Measurements from ENCODE around the gene FGF14. TPM values are rescaled to one million over a fixed set of nuclear protein-coding genes. Genes with fewer than 3 reads are reported as not detected.

The FGF14 gene
- total RNA-seq, 1 donor from 2014 or later: not detected

DNA sequence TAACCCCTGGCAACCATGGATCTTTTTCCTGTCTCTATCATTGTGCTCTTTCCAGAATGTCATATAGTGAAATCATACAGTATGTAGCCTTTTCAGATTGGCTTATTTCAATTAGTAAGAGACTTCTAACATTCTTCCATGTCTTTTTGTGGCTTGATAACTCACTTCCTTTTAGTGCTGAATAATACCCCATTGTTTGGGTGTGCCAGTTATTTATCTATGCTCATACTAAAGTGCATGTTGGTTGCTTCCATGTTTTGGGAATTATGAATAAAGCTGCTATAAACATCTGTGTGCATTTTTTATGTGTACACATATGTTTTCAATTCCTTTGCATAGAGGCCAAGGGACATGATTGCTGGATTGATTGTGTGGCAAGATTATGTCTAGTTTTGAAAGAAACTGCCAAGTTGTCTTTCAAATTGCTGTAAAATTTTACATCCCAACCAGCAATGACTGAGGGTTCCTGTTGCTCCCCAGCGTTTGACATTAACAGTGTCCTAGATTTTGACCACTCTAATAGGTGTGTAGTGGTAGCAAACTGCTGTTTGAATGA is 590.5 kb downstream of the FGF14 start:
- intact Hi-C loops (cut with DNase I): no loop called here
- H3K9me3 ChIP-seq: no peaks in the 10 kb centered on the region

DNA sequence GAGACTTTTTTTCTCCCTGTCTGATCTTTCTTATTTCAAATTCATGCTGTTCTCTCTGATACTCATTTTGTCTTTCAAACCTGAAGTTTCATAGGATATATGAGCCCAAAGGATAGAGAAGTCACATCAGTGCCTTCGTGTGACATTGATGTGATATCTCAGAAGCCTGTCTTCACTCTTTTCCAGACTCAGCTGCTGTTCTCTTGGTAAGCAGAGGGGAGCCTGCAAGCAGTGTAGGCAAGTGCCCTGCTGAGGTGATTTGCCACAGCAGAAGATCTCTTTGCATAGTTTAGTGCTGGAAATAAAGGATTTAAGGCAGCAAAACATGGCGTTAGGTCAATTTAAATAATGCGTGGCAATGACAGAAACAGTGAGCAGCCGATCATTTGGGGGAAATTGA is 602.7 kb downstream of the FGF14 start:
- Histone ChIP-seq H3K4me3 (no peak overlapping the region), H3K4me1 (no peaks in the 10 kb centered on the region), H3K27me3 (no peaks in the 10 kb centered on the region), H3K9me3 (no peaks in the 10 kb centered on the region), H3K27ac (no peak overlapping the region), H3K36me3 (no peaks in the 10 kb centered on the region)
- DNase-seq (ENCODE audit: low spot score in 2 of 2): no peak
- TF ChIP-seq, protein P1, sequence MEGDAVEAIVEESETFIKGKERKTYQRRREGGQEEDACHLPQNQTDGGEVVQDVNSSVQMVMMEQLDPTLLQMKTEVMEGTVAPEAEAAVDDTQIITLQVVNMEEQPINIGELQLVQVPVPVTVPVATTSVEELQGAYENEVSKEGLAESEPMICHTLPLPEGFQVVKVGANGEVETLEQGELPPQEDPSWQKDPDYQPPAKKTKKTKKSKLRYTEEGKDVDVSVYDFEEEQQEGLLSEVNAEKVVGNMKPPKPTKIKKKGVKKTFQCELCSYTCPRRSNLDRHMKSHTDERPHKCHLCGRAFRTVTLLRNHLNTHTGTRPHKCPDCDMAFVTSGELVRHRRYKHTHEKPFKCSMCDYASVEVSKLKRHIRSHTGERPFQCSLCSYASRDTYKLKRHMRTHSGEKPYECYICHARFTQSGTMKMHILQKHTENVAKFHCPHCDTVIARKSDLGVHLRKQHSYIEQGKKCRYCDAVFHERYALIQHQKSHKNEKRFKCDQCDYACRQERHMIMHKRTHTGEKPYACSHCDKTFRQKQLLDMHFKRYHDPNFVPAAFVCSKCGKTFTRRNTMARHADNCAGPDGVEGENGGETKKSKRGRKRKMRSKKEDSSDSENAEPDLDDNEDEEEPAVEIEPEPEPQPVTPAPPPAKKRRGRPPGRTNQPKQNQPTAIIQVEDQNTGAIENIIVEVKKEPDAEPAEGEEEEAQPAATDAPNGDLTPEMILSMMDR (IDR thresholded peaks at IDR 0.05): no peak
- intact Hi-C loops (cut with DNase I): no loop called here

More for the DNA sequence above, 590.5 kb downstream of the FGF14 start:
- no peaks in the 10 kb centered on the region for H3K36me3 ChIP-seq
- H3K27me3 ChIP-seq: no peaks in the 10 kb centered on the region
- DNase-seq (ENCODE audit: low spot score in 2 of 2): no peak
- TF ChIP-seq, protein P1 (IDR thresholded peaks at IDR 0.05): no peak
- no peak overlapping the region for H3K27ac ChIP-seq
- no peaks in the 10 kb centered on the region for H3K4me1 ChIP-seq
- no peak overlapping the region for H3K4me3 ChIP-seq

DNA sequence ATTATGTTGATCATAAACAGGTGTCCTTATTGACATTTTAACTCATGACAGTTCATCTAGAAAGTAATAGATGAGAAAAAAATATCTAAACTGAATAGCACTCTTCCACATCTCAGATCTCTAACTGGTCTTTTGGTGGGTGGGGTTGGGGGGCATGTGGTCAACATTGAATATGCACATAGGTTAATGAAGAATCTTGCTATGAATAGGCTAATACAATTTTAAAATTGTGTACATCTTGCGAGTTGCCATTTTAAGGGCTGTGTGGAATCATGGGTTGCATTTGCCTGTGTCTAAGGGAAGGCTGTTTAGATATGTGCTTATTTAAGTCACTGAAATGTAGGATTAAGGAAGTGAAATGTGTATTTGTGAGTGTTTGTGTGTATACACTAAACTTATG is 603.4 kb downstream of the FGF14 start:
- H3K9me3 ChIP-seq: no peaks in the 10 kb centered on the region

DNA sequence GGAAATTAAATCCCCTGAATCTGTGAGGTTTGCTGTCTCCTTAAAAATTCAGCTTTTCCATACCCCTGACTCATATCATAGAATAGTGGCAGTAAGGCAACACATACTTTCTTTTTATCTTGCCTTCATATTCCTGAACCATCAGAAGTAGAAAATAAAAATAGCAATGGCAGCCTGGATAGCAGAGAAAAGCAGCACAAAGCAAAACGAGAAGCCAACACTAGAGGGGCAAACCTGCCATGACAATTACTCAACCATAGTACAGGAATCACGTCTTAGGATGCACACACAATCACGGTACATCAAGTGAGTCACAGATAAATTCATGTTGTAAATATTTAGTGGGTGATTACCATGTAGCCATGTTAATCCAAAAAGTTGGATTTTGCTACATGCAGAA is 606.4 kb downstream of the FGF14 start:
- no peak overlapping the region for H3K27ac ChIP-seq
- DNase-seq (ENCODE audit: low spot score in 2 of 2): no peak
- intact Hi-C loops (cut with DNase I): no loop called here
- H3K4me3 ChIP-seq: no peak overlapping the region
- H3K9me3 ChIP-seq: no peaks in the 10 kb centered on the region
- no peaks in the 10 kb centered on the region for H3K4me1 ChIP-seq
- H3K36me3 ChIP-seq: no peaks in the 10 kb centered on the region
- no peaks in the 10 kb centered on the region for H3K27me3 ChIP-seq
- TF ChIP-seq, protein P1 (IDR thresholded peaks at IDR 0.05): no peak

More for the DNA sequence above, 603.4 kb downstream of the FGF14 start:
- TF ChIP-seq, protein P1 (IDR thresholded peaks at IDR 0.05): no peak
- Histone ChIP-seq H3K36me3 (no peaks in the 10 kb centered on the region), H3K4me3 (no peak overlapping the region), H3K4me1 (no peaks in the 10 kb centered on the region), H3K27ac (no peak overlapping the region), H3K27me3 (no peaks in the 10 kb centered on the region)
- DNase-seq (ENCODE audit: low spot score in 2 of 2): no peak
- intact Hi-C loops (cut with DNase I): no loop called here

DNA sequence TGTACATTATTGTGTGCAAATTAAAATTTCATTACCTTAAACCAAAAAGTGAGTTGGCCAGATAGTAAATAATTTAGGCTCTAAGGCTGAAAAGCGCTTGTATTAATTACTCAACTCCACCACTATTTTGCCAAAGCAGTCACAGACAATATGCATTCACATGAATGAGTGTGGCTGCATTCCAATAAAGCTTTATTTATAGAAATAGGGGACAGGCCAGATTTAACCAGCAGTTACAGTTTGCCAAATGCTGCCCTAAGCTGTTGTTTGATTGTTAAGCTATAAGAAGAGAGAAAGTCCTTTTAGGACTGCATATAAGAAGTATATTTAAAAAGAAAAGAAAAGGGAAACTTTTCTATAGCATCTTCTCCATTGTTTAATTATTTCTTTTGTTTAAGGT is 606.8 kb downstream of the FGF14 start:
- no peak overlapping the region for H3K27ac ChIP-seq
- H3K27me3 ChIP-seq: no peaks in the 10 kb centered on the region
- H3K4me3 ChIP-seq: no peak overlapping the region
- intact Hi-C loops (cut with DNase I): no loop called here
- no peaks in the 10 kb centered on the region for H3K9me3 ChIP-seq
- H3K36me3 ChIP-seq: no peaks in the 10 kb centered on the region
- H3K4me1 ChIP-seq: no peaks in the 10 kb centered on the region
- no peak for DNase-seq (ENCODE audit: low spot score in 2 of 2)
- TF ChIP-seq, protein P1 (IDR thresholded peaks at IDR 0.05): no peak

DNA sequence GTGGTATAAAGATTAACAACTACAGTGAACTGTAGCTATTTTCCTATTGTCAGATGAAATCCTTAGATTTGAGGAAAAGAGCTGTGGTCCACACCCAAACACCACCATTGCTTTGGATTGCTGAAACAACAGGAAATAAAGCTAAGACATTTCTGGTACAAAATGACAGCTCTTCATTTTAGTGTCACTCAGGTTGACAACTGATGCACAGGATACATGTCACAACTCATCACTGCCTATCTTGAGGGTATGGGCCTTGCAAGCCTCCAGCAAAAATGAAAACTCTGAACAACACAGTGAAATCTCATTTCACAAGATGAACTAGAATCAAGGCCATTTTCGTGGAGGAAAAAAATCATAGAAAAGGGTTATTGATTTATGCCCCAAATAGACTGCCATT is 609.7 kb downstream of the FGF14 start:
- H3K36me3 ChIP-seq: no peaks in the 10 kb centered on the region
- intact Hi-C loops (cut with DNase I): no loop called here

More for the DNA sequence above, 609.7 kb downstream of the FGF14 start:
- Histone ChIP-seq H3K4me3 (no peak overlapping the region), H3K27ac (no peak overlapping the region), H3K4me1 (no peaks in the 10 kb centered on the region), H3K9me3 (no peaks in the 10 kb centered on the region), H3K27me3 (no peaks in the 10 kb centered on the region)
- TF ChIP-seq, protein P1 (IDR thresholded peaks at IDR 0.05): no peak
- no peak for DNase-seq (ENCODE audit: low spot score in 2 of 2)

Data from ascending aorta (tissue), 2 donors.